ENCODE data around the gene CHIT1. TPM values are rescaled to one million over a fixed set of nuclear protein-coding genes. Genes with fewer than 3 reads are reported as not detected.

The CHIT1 gene
- total RNA-seq, 1 donor from 2014 or later, result 225 TPM

DNA sequence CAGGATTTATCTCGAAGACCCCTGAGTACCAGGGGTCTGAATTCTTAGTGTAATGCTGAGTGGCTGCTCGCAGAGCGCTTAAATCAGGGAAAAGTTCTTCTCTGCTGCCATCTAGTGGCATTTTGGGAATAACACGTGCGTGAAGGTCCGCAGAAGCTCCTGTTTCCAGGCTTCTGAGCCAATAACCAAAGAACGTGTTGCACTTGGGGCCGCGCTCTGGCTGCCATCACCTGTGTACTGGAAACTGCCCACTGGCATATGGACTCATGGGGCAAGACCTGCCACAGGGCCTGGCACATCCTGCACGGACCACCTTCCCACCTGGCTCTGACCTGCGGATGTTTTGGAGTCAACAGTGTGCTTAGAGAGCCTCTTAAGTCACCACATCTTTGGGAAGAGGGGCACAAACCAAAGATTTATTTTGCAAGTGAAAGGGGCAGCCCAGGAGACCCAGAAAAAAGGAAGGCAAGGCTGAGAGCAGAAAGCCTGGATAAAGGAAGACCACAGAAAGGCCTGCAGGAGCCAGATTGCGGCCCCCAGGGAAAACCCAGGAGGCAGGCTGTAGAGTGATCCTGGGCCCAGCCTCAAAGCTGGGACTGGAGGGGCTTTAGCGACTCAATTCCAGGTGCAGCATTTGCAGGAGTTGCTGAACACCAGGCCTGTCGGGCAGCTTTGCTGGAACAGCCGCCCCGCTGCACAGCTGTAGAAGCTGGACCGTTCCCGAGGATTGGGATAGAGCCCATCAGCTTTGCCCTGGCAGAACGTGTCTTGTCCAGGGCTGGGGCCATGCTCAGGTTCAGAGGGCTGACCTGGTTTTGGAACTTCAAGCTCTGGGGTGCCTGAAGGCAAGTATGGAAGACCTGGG is 13.0 kb downstream of the CHIT1 start:
- ATAC-seq (peak; percentile 56 to 79), DNase-seq (no peak)

DNA sequence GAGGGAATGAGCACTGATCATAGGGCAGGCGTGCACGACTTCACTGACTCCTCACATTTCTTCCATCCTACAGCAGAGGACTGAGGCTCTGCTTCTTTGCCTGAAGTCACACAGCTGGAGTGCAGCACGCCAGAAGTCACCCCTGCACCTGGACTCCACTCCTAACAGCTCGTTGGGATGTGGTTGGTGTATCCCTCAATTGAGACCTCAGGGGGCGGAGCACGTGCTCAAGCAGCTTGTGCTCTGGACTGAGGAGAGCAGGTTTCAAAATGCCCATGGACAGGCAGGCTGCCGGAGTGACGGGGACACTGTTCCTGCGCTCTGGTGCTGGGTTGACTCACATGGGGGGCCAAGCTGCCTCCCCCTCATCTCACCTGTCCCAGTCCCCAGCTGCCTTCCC is 13.9 kb downstream of the CHIT1 start:
- H3K27me3 ChIP-seq (ENCODE audit: low read depth), result peaks cover 10% of the 10 kb centered on the region
- H3K36me3 ChIP-seq, result no peaks in the 10 kb centered on the region
- H3K9me3 ChIP-seq, result no peaks in the 10 kb centered on the region
- H3K4me3 ChIP-seq, result no peak overlapping the region
- H3K27ac ChIP-seq, result no peak overlapping the region
- TF ChIP-seq, protein P1, sequence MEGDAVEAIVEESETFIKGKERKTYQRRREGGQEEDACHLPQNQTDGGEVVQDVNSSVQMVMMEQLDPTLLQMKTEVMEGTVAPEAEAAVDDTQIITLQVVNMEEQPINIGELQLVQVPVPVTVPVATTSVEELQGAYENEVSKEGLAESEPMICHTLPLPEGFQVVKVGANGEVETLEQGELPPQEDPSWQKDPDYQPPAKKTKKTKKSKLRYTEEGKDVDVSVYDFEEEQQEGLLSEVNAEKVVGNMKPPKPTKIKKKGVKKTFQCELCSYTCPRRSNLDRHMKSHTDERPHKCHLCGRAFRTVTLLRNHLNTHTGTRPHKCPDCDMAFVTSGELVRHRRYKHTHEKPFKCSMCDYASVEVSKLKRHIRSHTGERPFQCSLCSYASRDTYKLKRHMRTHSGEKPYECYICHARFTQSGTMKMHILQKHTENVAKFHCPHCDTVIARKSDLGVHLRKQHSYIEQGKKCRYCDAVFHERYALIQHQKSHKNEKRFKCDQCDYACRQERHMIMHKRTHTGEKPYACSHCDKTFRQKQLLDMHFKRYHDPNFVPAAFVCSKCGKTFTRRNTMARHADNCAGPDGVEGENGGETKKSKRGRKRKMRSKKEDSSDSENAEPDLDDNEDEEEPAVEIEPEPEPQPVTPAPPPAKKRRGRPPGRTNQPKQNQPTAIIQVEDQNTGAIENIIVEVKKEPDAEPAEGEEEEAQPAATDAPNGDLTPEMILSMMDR (IDR thresholded peaks at IDR 0.05), result no peak
- H3K4me1 ChIP-seq, result peaks cover 7% of the 10 kb centered on the region
- ATAC-seq (no peak), DNase-seq (no peak)
- intact Hi-C loops (cut with DNase I), result no loop called here

More for the DNA sequence above, 13.0 kb downstream of the CHIT1 start:
- Histone ChIP-seq H3K9me3 (no peaks in the 10 kb centered on the region), H3K4me3 (no peak overlapping the region), H3K4me1 (peaks cover 7% of the 10 kb centered on the region), H3K27ac (no peak overlapping the region), H3K36me3 (no peaks in the 10 kb centered on the region), H3K27me3 (ENCODE audit: low read depth) (peaks cover 10% of the 10 kb centered on the region)
- TF ChIP-seq, protein P1 (IDR thresholded peaks at IDR 0.05), result peak; percentile 82
- intact Hi-C loops (cut with DNase I), result no loop called here

DNA sequence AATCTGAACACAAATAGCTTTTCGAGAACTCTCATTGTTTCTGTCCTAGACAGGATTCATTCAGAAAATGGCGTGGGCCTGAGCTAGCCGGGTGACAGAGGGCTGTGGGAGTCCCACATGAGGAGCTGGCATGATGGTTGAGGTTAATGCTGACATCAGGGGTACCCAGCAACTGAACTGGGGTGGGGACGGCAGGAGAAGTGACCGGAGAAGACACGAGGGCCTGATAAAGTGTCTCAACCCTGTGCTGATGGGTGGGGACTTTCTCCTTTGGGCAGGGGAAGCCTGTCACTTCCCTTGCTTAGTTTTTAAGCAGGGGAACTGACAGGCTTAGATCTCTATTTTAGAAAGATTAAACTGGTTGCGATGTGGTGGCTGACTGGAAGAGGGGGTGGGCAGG is 14.6 kb downstream of the CHIT1 start:
- no peak overlapping the region for H3K27ac ChIP-seq
- H3K4me3 ChIP-seq, result no peak overlapping the region
- no peaks in the 10 kb centered on the region for H3K36me3 ChIP-seq
- TF ChIP-seq, protein P1 (IDR thresholded peaks at IDR 0.05), result no peak
- intact Hi-C loops (cut with DNase I), result no loop called here
- peaks cover 10% of the 10 kb centered on the region for H3K27me3 ChIP-seq (ENCODE audit: low read depth)
- DNase-seq (no peak), ATAC-seq (peak in 1 of 2 donors; percentile 9)
- H3K9me3 ChIP-seq, result no peaks in the 10 kb centered on the region
- peaks cover 7% of the 10 kb centered on the region for H3K4me1 ChIP-seq

DNA sequence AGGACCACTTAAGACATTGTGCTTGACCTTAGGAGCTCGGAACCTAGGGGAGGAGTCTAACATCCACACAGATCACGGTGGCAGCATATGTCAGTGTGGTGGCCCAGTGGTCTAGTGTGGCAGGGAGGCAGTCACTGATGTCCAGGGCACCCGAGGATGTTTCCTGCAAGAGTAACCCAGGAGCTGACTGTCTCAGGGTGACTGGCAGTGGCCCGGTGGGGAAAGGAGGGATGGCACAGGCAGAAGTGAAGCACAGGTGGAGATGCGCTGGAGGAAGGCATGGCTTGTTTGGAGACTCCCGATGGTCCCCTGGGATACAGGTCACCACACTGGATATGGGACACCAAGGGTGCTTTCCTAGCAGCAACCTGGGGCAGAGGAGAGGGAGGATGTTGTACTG is 16.3 kb downstream of the CHIT1 start:
- Histone ChIP-seq H3K27ac (no peak overlapping the region), H3K9me3 (no peaks in the 10 kb centered on the region), H3K27me3 (ENCODE audit: low read depth) (peaks cover 10% of the 10 kb centered on the region), H3K36me3 (no peaks in the 10 kb centered on the region), H3K4me1 (peaks cover 7% of the 10 kb centered on the region), H3K4me3 (no peak overlapping the region)
- no peak for ATAC-seq
- TF ChIP-seq, protein P1 (IDR thresholded peaks at IDR 0.05), result no peak
- no peak for DNase-seq
- intact Hi-C loops (cut with DNase I), result no loop called here

DNA sequence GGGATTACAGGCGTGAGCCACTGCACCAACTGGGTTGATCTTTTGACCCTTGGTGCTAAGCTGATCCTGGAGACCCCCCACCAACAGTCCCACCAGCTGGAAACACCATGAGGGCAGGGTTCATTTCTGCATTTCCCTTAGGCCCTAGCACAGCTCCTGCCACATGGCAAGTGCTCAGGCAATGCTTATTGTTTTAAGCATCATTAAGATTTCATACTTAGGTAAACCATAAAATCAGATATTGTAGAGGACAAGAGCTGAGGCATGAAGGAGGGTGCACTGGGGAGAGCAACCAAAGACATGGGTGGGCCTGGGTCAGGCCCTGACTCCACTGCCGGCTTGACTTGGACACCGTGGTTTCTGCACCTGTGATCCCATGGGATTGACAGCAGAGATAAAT is 17.7 kb downstream of the CHIT1 start:
- intact Hi-C loops (cut with DNase I), result no loop called here

More for the DNA sequence above, 17.7 kb downstream of the CHIT1 start:
- H3K27ac ChIP-seq, result no peak overlapping the region
- H3K36me3 ChIP-seq, result no peaks in the 10 kb centered on the region
- H3K4me1 ChIP-seq, result peaks cover 7% of the 10 kb centered on the region
- H3K9me3 ChIP-seq, result no peaks in the 10 kb centered on the region
- ATAC-seq (no peak), DNase-seq (no peak)
- TF ChIP-seq, protein P1 (IDR thresholded peaks at IDR 0.05), result no peak
- H3K4me3 ChIP-seq, result no peak overlapping the region
- peaks cover 6% of the 10 kb centered on the region for H3K27me3 ChIP-seq (ENCODE audit: low read depth)
